Erythroblast (primary cell): ENCODE measurements around the gene KCNH2.

Experiments
- GATA1 ChIP-seq: IDR thresholded peaks from 2 replicates; pipeline ENCODE4 v1.6.1; 2011; ENCODE audit warnings: low read depth, mild to moderate bottlenecking, control low read depth, low read length, moderate library complexity
- POLR2A ChIP-seq: IDR thresholded peaks from 2 replicates; pipeline ENCODE4 v1.6.1; 2011; ENCODE audit warnings: mild to moderate bottlenecking, low read length

GRCh38 chr7:150901160-150902035 lies 76.7 kb downstream of the KCNH2 start:
- no peak for TF ChIP-seq POLR2A
- TF ChIP-seq GATA1, result no peak
